ENCODE measurements around the gene PTGS2. TPM values are rescaled to one million over a fixed set of nuclear protein-coding genes. Genes with fewer than 3 reads are reported as not detected.
A peak's percentile ranks its signal among the peaks of the same experiment; 100 is the strongest.
"Not testable (repeated sequence)": the region's sequence is repeated elsewhere in the genome, so short reads cannot be mapped to it uniquely, and the experiment has no call there.

PTGS2 gene
- total RNA-seq, 1 donor from 2014 or later, result not detected

- Mint-ChIP-seq H3K27ac (ENCODE audit: unreplicated experiment) (no peak overlapping the region), H3K36me3 (ENCODE audit: unreplicated experiment) (no peaks in the 10 kb centered on the region), H3K9me3 (ENCODE audit: unreplicated experiment) (peaks cover 4% of the 10 kb centered on the region), H3K27me3 (ENCODE audit: unreplicated experiment) (no peaks in the 10 kb centered on the region), H3K4me3 (ENCODE audit: unreplicated experiment) (no peak overlapping the region), H3K4me1 (ENCODE audit: low read depth, unreplicated experiment) (no peaks in the 10 kb centered on the region)
- DNase-seq, result no peak
- TF ChIP-seq, protein P1, sequence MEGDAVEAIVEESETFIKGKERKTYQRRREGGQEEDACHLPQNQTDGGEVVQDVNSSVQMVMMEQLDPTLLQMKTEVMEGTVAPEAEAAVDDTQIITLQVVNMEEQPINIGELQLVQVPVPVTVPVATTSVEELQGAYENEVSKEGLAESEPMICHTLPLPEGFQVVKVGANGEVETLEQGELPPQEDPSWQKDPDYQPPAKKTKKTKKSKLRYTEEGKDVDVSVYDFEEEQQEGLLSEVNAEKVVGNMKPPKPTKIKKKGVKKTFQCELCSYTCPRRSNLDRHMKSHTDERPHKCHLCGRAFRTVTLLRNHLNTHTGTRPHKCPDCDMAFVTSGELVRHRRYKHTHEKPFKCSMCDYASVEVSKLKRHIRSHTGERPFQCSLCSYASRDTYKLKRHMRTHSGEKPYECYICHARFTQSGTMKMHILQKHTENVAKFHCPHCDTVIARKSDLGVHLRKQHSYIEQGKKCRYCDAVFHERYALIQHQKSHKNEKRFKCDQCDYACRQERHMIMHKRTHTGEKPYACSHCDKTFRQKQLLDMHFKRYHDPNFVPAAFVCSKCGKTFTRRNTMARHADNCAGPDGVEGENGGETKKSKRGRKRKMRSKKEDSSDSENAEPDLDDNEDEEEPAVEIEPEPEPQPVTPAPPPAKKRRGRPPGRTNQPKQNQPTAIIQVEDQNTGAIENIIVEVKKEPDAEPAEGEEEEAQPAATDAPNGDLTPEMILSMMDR (IDR thresholded peaks at IDR 0.05; ENCODE audit: partially characterized antibody, unreplicated experiment), result no peak
Observed at GRCh38 chr1:186653312-186653711, 26.9 kb downstream of the PTGS2 start.

DNA sequence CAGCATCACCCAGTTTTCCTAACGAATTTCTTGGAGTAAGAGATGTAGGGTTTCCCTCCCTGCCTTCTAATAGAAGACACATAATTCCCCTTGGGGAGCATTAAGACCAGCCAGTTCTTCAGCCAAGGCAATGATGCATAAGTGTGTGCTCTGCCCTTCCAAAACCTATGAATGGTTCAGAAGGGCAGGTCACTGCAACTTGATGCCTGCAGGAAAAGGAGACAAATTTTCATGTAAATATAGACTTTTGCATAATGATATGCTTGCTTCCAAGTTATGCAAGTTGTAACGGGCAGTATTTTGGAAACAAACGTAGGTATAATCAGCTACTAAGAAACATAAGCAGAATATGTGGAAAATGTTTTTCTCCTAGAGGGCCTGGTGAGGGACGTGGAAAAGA lies 31.6 kb downstream of the PTGS2 start:
- Mint-ChIP-seq H3K27ac (ENCODE audit: unreplicated experiment) (no peak overlapping the region), H3K27me3 (ENCODE audit: unreplicated experiment) (no peaks in the 10 kb centered on the region), H3K4me3 (ENCODE audit: unreplicated experiment) (no peak overlapping the region), H3K36me3 (ENCODE audit: unreplicated experiment) (no peaks in the 10 kb centered on the region), H3K4me1 (ENCODE audit: low read depth, unreplicated experiment) (no peaks in the 10 kb centered on the region), H3K9me3 (ENCODE audit: unreplicated experiment) (peaks cover 2% of the 10 kb centered on the region)
- no peak for DNase-seq
- TF ChIP-seq, protein P1 (IDR thresholded peaks at IDR 0.05; ENCODE audit: partially characterized antibody, unreplicated experiment), result no peak

DNA sequence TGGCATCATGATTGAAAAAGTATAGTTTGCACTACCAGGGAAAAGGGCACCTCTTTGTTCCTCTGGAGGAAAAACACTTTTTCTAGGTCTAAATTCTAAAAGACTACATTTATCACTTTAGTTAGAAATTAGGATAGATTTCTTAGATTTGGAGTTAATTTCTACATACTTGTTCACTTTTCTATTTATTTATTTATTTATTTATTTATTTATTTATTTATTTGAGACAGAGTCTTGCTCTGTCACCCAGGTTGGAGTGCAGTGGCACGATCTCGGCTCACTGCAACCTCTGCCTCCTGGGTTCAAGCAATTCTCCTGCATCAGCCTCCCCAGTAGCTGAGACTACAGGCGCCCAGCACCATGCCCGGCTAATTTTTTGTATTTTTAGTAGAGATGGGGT lies 32.2 kb downstream of the PTGS2 start:
- not testable (repeated sequence) for H3K4me3 Mint-ChIP-seq (ENCODE audit: unreplicated experiment); H3K36me3 Mint-ChIP-seq (ENCODE audit: unreplicated experiment); H3K9me3 Mint-ChIP-seq (ENCODE audit: unreplicated experiment); H3K27me3 Mint-ChIP-seq (ENCODE audit: unreplicated experiment); DNase-seq; H3K4me1 Mint-ChIP-seq (ENCODE audit: low read depth, unreplicated experiment); H3K27ac Mint-ChIP-seq (ENCODE audit: unreplicated experiment)

DNA sequence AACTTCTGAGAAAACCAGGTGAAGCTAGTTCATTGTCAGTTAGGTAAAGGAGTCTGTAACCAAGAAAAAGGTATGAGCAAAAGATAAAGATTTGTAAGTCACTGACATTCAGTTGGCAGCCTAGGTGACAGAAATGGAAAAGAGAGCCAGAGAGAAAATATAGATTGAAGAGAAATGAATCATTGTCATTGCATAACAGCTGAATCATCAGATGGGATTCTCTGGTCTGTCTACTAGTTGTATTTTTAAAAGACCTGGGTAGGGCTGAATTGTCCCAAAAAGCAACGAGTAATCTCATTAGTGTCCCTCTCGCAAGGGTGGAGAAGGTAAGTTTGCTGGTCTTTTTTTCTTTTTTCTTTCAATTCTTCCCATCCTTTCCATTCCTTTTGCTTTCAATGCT lies 36.6 kb downstream of the PTGS2 start:
- no peak overlapping the region for H3K4me3 Mint-ChIP-seq (ENCODE audit: unreplicated experiment)
- H3K4me1 Mint-ChIP-seq (ENCODE audit: low read depth, unreplicated experiment), result no peaks in the 10 kb centered on the region
- no peak overlapping the region for H3K27ac Mint-ChIP-seq (ENCODE audit: unreplicated experiment)
- no peaks in the 10 kb centered on the region for H3K9me3 Mint-ChIP-seq (ENCODE audit: unreplicated experiment)
- DNase-seq, result no peak
- TF ChIP-seq, protein P1 (IDR thresholded peaks at IDR 0.05; ENCODE audit: partially characterized antibody, unreplicated experiment), result no peak
- H3K36me3 Mint-ChIP-seq (ENCODE audit: unreplicated experiment), result no peaks in the 10 kb centered on the region
- H3K27me3 Mint-ChIP-seq (ENCODE audit: unreplicated experiment), result no peaks in the 10 kb centered on the region

GRCh38 chr1:186637567-186637966 lies 42.7 kb downstream of the PTGS2 start:
- not testable (repeated sequence) for H3K27me3 Mint-ChIP-seq (ENCODE audit: unreplicated experiment); H3K9me3 Mint-ChIP-seq (ENCODE audit: unreplicated experiment); H3K36me3 Mint-ChIP-seq (ENCODE audit: unreplicated experiment); H3K4me1 Mint-ChIP-seq (ENCODE audit: low read depth, unreplicated experiment); DNase-seq; H3K27ac Mint-ChIP-seq (ENCODE audit: unreplicated experiment)
- H3K4me3 Mint-ChIP-seq (ENCODE audit: unreplicated experiment), result peak overlapping the region; percentile 84

DNA sequence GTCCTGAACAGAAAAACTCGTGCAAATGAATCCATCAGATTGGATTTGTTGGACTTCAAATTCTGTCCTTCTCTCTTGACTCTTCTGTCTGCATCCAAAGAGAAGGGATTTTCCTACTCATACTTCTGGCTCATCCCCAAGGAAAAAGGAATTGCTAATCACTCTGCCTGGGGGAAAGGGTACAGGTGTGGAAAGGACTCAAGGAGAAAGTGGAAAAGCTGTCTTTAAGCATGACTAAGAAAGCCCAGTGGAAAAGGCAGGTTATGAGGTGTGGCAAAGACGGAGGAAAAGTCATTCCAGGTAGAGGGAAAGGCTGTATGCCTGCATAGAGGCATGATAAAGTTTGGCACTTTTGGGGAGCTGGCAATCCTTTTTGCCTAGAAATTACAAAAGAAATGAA lies 43.4 kb downstream of the PTGS2 start:
- no peaks in the 10 kb centered on the region for H3K9me3 Mint-ChIP-seq (ENCODE audit: unreplicated experiment)
- TF ChIP-seq, protein P1 (IDR thresholded peaks at IDR 0.05; ENCODE audit: partially characterized antibody, unreplicated experiment), result no peak
- H3K36me3 Mint-ChIP-seq (ENCODE audit: unreplicated experiment), result no peaks in the 10 kb centered on the region
- H3K27me3 Mint-ChIP-seq (ENCODE audit: unreplicated experiment), result no peaks in the 10 kb centered on the region
- DNase-seq, result no peak
- H3K4me1 Mint-ChIP-seq (ENCODE audit: low read depth, unreplicated experiment), result peaks cover 10% of the 10 kb centered on the region
- peak overlapping the region; percentile 84 for H3K4me3 Mint-ChIP-seq (ENCODE audit: unreplicated experiment)
- H3K27ac Mint-ChIP-seq (ENCODE audit: unreplicated experiment), result peak overlapping the region; percentile 9

Measured in glutamatergic neuron (in vitro differentiated cells).